HG03442 (cell line): ENCODE data around the gene ANKRD18A.
"Not testable (repeated sequence)": the region's sequence is repeated elsewhere in the genome, so short reads cannot be mapped to it uniquely, and the experiment has no call there.

Experiments used
- ATAC-seq: cut with Tn5 transposase; IDR thresholded peaks from one replicate; pipeline ENCODE4 v1.9.1; 2021; ENCODE audit warnings: mild to moderate bottlenecking, moderate library complexity; ENCODE audit not compliant: unreplicated experiment

ANKRD18A gene

GRCh38 chr9:38546497-38547163 is 73.8 kb downstream of the ANKRD18A start:
- ATAC-seq, result not testable (repeated sequence)

- ATAC-seq, result not testable (repeated sequence)
Observed at GRCh38 chr9:38540535-38540934, 79.9 kb downstream of the ANKRD18A start.

- ATAC-seq, result no peak
Observed at GRCh38 chr9:38529317-38529716, 91.1 kb downstream of the ANKRD18A start.

GRCh38 chr9:38527503-38527902 is 92.9 kb downstream of the ANKRD18A start:
- ATAC-seq, result no peak

GRCh38 chr9:38526591-38526990 is 93.8 kb downstream of the ANKRD18A start:
- no peak for ATAC-seq

GRCh38 chr9:38523121-38523520 is 97.3 kb downstream of the ANKRD18A start:
- ATAC-seq, result no peak

GRCh38 chr9:38521762-38522161 is 98.6 kb downstream of the ANKRD18A start:
- no peak for ATAC-seq
